HEK293 (cell line): ENCODE results near the gene SLAMF8.

ENCODE experiments used
- CTCF ChIA-PET: fragments of 350-600 bp; formaldehyde crosslinking; extraction: SDS; loops from one replicate; lab custom pipeline; 2021; ENCODE audit warnings: antibody characterized with exemption; lab: Yijun Ruan, JAX
- POLR2A ChIA-PET: fragments of 300-600 bp; formaldehyde crosslinking; extraction: SDS; loops from one replicate; lab custom pipeline; 2020; ENCODE audit warnings: antibody characterized with exemption, inconsistent platforms; lab: Yijun Ruan, JAX
- H3K27ac ChIP-seq: fragments of 200-500 bp; sonication (Bioruptor generic); 2 replicates; pipeline ENCODE4 v1.5.1; 2014; ENCODE audit warnings: low read depth, low read length, control low read depth, inconsistent platforms; ENCODE audit errors: extremely low read depth
- H3K36me3 ChIP-seq, 2 experiments: fragments of 200-500 bp in 1 of 2; sonication (Bioruptor generic) in 1 of 2; 1 replicate in 1 of 2; 2 replicates in 1 of 2; pipeline ENCODE4 v1.5.1; 2014 to 2017; ENCODE audit warnings: inconsistent platforms in 2 of 2, low read length in 2 of 2; ENCODE audit not compliant: control insufficient read depth in 2 of 2, insufficient read depth in 1 of 2
- H3K4me1 ChIP-seq: fragments of 200-500 bp; sonication (Bioruptor generic); 2 replicates; pipeline ENCODE4 v1.5.1; 2014; ENCODE audit warnings: mild to moderate bottlenecking, low read length, inconsistent platforms; ENCODE audit not compliant: control insufficient read depth, insufficient read depth
- H3K4me3 ChIP-seq: 2 replicates; pipeline ENCODE4 v1.5.1; 2011; ENCODE audit warnings: low read depth, mild to moderate bottlenecking, control low read depth, low read length, moderate library complexity
- H3K9me3 ChIP-seq: fragments of 200-500 bp; sonication (Bioruptor generic); 2 replicates; pipeline ENCODE4 v1.5.1; 2014; ENCODE audit warnings: low read depth, low read length, inconsistent platforms; ENCODE audit not compliant: control insufficient read depth, insufficient read depth
- EGR2 ChIP-seq: fragments of 450-650 bp; formaldehyde crosslinking; IDR thresholded peaks from 2 replicates; pipeline ENCODE4 v1.5.1; 2016; ENCODE audit warnings: low read depth, missing biosample characterization, missing genetic modification characterization
- GLIS2 ChIP-seq: fragments of 450-650 bp; formaldehyde crosslinking; IDR thresholded peaks from 2 replicates; pipeline ENCODE4 v1.5.1; 2016; ENCODE audit warnings: missing biosample characterization, missing genetic modification characterization
- KLF1 ChIP-seq: fragments of 450-650 bp; formaldehyde crosslinking; IDR thresholded peaks from 2 replicates; pipeline ENCODE4 v1.5.1; 2016; ENCODE audit warnings: missing biosample characterization, missing genetic modification characterization
- PRDM4 ChIP-seq: fragments of 450-650 bp; formaldehyde crosslinking; IDR thresholded peaks from 2 replicates; pipeline ENCODE4 v1.5.1; 2017; ENCODE audit warnings: missing biosample characterization, missing genetic modification characterization
- SALL2 ChIP-seq: fragments of 450-650 bp; formaldehyde crosslinking; IDR thresholded peaks from 2 replicates; pipeline ENCODE4 v1.5.0; 2017; ENCODE audit warnings: missing biosample characterization, mild to moderate bottlenecking, missing genetic modification characterization, borderline replicate concordance
- ZBTB1 ChIP-seq: fragments of 450-650 bp; formaldehyde crosslinking; IDR thresholded peaks from 2 replicates; pipeline ENCODE4 v1.5.1; 2016; ENCODE audit warnings: missing biosample characterization, missing genetic modification characterization
- ZBTB8A ChIP-seq: fragments of 450-650 bp; formaldehyde crosslinking; IDR thresholded peaks from 2 replicates; pipeline ENCODE4 v1.5.1; 2016; ENCODE audit warnings: missing biosample characterization, missing genetic modification characterization
- ZFP3 ChIP-seq: fragments of 450-650 bp; formaldehyde crosslinking; IDR thresholded peaks from 2 replicates; pipeline ENCODE4 v1.5.1; 2016; ENCODE audit warnings: low read depth, missing biosample characterization, missing genetic modification characterization
- ZNF148 ChIP-seq: fragments of 450-650 bp; formaldehyde crosslinking; IDR thresholded peaks from 2 replicates; pipeline ENCODE4 v1.5.0; 2017; ENCODE audit warnings: missing biosample characterization, missing genetic modification characterization, borderline replicate concordance
- ZNF175 ChIP-seq: fragments of 450-650 bp; formaldehyde crosslinking; IDR thresholded peaks from 2 replicates; pipeline ENCODE4 v1.5.1; 2016; ENCODE audit warnings: missing biosample characterization, missing genetic modification characterization
- ZNF266 ChIP-seq: fragments of 450-650 bp; formaldehyde crosslinking; IDR thresholded peaks from 2 replicates; pipeline ENCODE4 v1.5.1; 2016; ENCODE audit warnings: missing biosample characterization, missing genetic modification characterization, low read depth
- ZNF580 ChIP-seq: fragments of 450-650 bp; formaldehyde crosslinking; IDR thresholded peaks from 2 replicates; pipeline ENCODE4 v1.5.1; 2016; ENCODE audit warnings: missing biosample characterization, missing genetic modification characterization
- ZNF629 ChIP-seq: fragments of 450-650 bp; formaldehyde crosslinking; IDR thresholded peaks from 2 replicates; pipeline ENCODE4 v1.5.1; 2017; ENCODE audit warnings: missing biosample characterization, missing genetic modification characterization
- ZSCAN16 ChIP-seq: fragments of 450-650 bp; formaldehyde crosslinking; IDR thresholded peaks from 2 replicates; pipeline ENCODE4 v1.5.1; 2016; ENCODE audit warnings: missing biosample characterization, missing genetic modification characterization
- ZXDB ChIP-seq: fragments of 450-650 bp; formaldehyde crosslinking; IDR thresholded peaks from 2 replicates; pipeline ENCODE4 v1.5.1; 2016; ENCODE audit warnings: missing biosample characterization, missing genetic modification characterization
- TF ChIP-seq, protein P1 (sequence below): fragments of 450-650 bp; formaldehyde crosslinking; IDR thresholded peaks from 2 replicates; pipeline ENCODE4 v1.5.1; 2016; ENCODE audit warnings: missing biosample characterization, missing genetic modification characterization
- TF ChIP-seq, protein P2 (sequence below): fragments of 450-650 bp; formaldehyde crosslinking; IDR thresholded peaks from 2 replicates; pipeline ENCODE4 v1.5.1; 2016; ENCODE audit warnings: missing biosample characterization, missing genetic modification characterization
- TF ChIP-seq, protein P3 (sequence below): fragments of 450-650 bp; formaldehyde crosslinking; IDR thresholded peaks from 2 replicates; pipeline ENCODE4 v1.5.1; 2016; ENCODE audit warnings: missing biosample characterization, missing genetic modification characterization
- TF ChIP-seq, protein P4 (sequence below): fragments of 450-650 bp; IDR thresholded peaks from 2 replicates; pipeline ENCODE4 v1.5.1; 2018; ENCODE audit warnings: missing biosample characterization, missing genetic modification characterization

SLAMF8 gene

GRCh38 chr1:159781992-159782391 is 44.7 kb upstream of the SLAMF8 start:
- no peaks in the 10 kb centered on the region for H3K36me3 ChIP-seq
- no peak for TF ChIP-seq ZNF175 (tag by site-specific recombination)
- TF ChIP-seq EGR2 = no peak
- TF ChIP-seq ZBTB1 (tag by site-specific recombination) = no peak
- no peak for TF ChIP-seq ZXDB (tag by site-specific recombination)
- TF ChIP-seq, protein P1, sequence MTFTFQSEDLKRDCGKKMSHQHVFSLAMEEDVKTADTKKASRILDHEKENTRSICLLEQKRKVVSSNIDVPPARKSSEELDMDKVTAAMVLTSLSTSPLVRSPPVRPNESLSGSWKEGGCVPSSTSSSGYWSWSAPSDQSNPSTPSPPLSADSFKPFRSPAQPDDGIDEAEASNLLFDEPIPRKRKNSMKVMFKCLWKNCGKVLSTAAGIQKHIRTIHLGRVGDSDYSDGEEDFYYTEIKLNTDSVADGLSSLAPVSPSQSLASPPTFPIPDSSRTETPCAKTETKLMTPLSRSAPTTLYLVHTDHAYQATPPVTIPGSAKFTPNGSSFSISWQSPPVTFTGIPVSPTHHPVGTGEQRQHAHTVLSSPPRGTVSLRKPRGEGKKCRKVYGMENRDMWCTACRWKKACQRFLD (tag by site-specific recombination) = no peak
- no peak for TF ChIP-seq ZBTB8A (tag by site-specific recombination)
- TF ChIP-seq, protein P2, sequence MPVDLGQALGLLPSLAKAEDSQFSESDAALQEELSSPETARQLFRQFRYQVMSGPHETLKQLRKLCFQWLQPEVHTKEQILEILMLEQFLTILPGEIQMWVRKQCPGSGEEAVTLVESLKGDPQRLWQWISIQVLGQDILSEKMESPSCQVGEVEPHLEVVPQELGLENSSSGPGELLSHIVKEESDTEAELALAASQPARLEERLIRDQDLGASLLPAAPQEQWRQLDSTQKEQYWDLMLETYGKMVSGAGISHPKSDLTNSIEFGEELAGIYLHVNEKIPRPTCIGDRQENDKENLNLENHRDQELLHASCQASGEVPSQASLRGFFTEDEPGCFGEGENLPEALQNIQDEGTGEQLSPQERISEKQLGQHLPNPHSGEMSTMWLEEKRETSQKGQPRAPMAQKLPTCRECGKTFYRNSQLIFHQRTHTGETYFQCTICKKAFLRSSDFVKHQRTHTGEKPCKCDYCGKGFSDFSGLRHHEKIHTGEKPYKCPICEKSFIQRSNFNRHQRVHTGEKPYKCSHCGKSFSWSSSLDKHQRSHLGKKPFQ (tag by site-specific recombination) = no peak
- no peak for TF ChIP-seq GLIS2 (tag by site-specific recombination)
- TF ChIP-seq, protein P3, sequence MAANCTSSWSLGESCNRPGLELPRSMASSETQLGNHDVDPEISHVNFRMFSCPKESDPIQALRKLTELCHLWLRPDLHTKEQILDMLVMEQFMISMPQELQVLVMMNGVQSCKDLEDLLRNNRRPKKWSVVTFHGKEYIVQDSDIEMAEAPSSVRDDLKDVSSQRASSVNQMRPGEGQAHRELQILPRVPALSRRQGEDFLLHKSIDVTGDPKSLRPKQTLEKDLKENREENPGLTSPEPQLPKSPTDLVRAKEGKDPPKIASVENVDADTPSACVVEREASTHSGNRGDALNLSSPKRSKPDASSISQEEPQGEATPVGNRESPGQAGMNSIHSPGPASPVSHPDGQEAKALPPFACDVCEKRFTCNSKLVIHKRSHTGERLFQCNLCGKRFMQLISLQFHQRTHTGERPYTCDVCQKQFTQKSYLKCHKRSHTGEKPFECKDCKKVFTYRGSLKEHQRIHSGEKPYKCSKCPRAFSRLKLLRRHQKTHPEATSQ (tag by site-specific recombination) = no peak
- TF ChIP-seq, protein P4, sequence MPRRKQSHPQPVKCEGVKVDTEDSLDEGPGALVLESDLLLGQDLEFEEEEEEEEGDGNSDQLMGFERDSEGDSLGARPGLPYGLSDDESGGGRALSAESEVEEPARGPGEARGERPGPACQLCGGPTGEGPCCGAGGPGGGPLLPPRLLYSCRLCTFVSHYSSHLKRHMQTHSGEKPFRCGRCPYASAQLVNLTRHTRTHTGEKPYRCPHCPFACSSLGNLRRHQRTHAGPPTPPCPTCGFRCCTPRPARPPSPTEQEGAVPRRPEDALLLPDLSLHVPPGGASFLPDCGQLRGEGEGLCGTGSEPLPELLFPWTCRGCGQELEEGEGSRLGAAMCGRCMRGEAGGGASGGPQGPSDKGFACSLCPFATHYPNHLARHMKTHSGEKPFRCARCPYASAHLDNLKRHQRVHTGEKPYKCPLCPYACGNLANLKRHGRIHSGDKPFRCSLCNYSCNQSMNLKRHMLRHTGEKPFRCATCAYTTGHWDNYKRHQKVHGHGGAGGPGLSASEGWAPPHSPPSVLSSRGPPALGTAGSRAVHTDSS = no peak
- TF ChIP-seq ZFP3 (tag by site-specific recombination) = no peak
- TF ChIP-seq KLF1 (tag by site-specific recombination) = no peak
- TF ChIP-seq ZNF580 = no peak
- TF ChIP-seq SALL2 (tag by site-specific recombination) = no peak
- TF ChIP-seq ZNF629 (tag by site-specific recombination) = no peak
- TF ChIP-seq ZNF266 (tag by site-specific recombination) = no peak
- TF ChIP-seq ZSCAN16 = no peak
- TF ChIP-seq PRDM4 (tag by site-specific recombination) = no peak
- TF ChIP-seq ZNF148 (tag by site-specific recombination) = no peak
- ChIA-PET CTCF (interaction anchor here (0.7 to 2.5 kb wide), 9 partner anchors 17 to 225 kb away, joined by 3 to 17 read pairs (median 3); no protein-coding TSS in a partner anchor), POLR2A (no interaction called here)
- H3K4me1 ChIP-seq = 0 out of 2 replicates have a peak, but pooled peaks cover 4% of the 10 kb centered on the region
- no peaks in the 10 kb centered on the region for H3K9me3 ChIP-seq
- H3K4me3 ChIP-seq = no peak overlapping the region
- H3K27ac ChIP-seq = no peak overlapping the region
